ENCODE measurements around the gene ITFG2. TPM values are rescaled to one million over a fixed set of nuclear protein-coding genes. Genes with fewer than 3 reads are reported as not detected.

Gene ITFG2
- polyA plus RNA-seq, 1 donor (not counting 4 experiments of a cell fraction or from before 2014, with no cell fraction given), result 13.0 TPM

DNA sequence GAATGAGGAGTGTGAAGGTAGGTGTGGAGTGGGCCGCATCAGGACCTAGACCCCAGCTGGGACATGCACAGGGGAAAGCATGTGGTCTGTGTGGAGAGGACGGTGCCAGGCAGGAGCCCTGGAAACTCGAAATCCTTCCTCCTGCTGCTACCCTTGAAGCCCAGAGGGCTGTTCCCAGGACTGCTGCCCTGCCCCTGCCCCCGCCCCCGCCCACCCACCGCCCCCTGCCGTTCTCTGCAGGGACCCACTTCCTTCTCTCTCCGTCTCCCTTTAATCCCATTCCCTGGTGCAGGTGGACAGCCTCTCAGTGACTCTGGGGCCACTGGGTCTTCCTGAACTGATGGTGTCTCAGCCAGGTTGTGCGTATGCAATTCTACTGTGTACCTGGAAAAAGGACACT lies 8.0 kb downstream of the ITFG2 start:
- H3K4me3 ChIP-seq (ENCODE audit: control insufficient read depth in 2 of 3, extremely low read depth in 1 of 3, insufficient read depth in 2 of 3, low read depth in 1 of 3, low read length in 3 of 3), result no peak overlapping the region
- no peaks in the 10 kb centered on the region for H3K4me1 ChIP-seq (ENCODE audit: control insufficient read depth, extremely low read depth, insufficient read depth, low read length)
- H3K4me2 ChIP-seq (ENCODE audit: control insufficient read depth, extremely low read depth, insufficient read depth, low read depth, low read length), result no peak overlapping the region
- H3K9ac ChIP-seq (ENCODE audit: control insufficient read depth, extremely low read depth, insufficient read depth, low read length), result no peak overlapping the region
- H3K36me3 ChIP-seq (ENCODE audit: control insufficient read depth in 2 of 2, extremely low read depth in 1 of 2, insufficient read depth in 2 of 2, low read length in 2 of 2), result peaks cover 38 to 40% of the 10 kb centered on the region in 2 experiments
- no peaks in the 10 kb centered on the region for H3K9me1 ChIP-seq (ENCODE audit: control insufficient read depth, extremely low read depth, insufficient read depth, low read length)
- DNase-seq (ENCODE audit: low read depth, low spot score), result no peak
- no peak for FAIRE-seq
- no peak for TF ChIP-seq EZH2 (IDR thresholded peaks at IDR 0.05; ENCODE audit: low read length)
- TF ChIP-seq, protein P1, sequence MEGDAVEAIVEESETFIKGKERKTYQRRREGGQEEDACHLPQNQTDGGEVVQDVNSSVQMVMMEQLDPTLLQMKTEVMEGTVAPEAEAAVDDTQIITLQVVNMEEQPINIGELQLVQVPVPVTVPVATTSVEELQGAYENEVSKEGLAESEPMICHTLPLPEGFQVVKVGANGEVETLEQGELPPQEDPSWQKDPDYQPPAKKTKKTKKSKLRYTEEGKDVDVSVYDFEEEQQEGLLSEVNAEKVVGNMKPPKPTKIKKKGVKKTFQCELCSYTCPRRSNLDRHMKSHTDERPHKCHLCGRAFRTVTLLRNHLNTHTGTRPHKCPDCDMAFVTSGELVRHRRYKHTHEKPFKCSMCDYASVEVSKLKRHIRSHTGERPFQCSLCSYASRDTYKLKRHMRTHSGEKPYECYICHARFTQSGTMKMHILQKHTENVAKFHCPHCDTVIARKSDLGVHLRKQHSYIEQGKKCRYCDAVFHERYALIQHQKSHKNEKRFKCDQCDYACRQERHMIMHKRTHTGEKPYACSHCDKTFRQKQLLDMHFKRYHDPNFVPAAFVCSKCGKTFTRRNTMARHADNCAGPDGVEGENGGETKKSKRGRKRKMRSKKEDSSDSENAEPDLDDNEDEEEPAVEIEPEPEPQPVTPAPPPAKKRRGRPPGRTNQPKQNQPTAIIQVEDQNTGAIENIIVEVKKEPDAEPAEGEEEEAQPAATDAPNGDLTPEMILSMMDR (optimal IDR thresholded peaks at IDR 0.05 in 1 of 3, IDR thresholded peaks at IDR 0.05 in 1 of 3, conservative IDR thresholded peaks at IDR 0.05 in 1 of 3; ENCODE audit: extremely low read depth in 1 of 3, insufficient read depth in 2 of 3, low read length in 3 of 3), result no peak
- dilution Hi-C loops (cut with MboI; ENCODE audit: extremely low pct_ligation_motif_present, low sequenced_read_pairs), result no loop called here
- no peaks in the 10 kb centered on the region for H3K27me3 ChIP-seq (ENCODE audit: control insufficient read depth, extremely low read depth, insufficient read depth, low read length)
- H3K9me3 ChIP-seq (ENCODE audit: control insufficient read depth, low read depth, low read length), result no peaks in the 10 kb centered on the region
- peaks cover 1% of the 10 kb centered on the region for H3K79me2 ChIP-seq (ENCODE audit: control insufficient read depth, insufficient read depth, low read length)
- no peak overlapping the region for H3K27ac ChIP-seq (ENCODE audit: control insufficient read depth, insufficient read depth, low read length)
- no peak overlapping the region for H2AFZ ChIP-seq (ENCODE audit: control insufficient read depth, low read length)
- H4K20me1 ChIP-seq (ENCODE audit: control insufficient read depth, extremely low read depth, insufficient read depth, low read length), result no peaks in the 10 kb centered on the region

DNA sequence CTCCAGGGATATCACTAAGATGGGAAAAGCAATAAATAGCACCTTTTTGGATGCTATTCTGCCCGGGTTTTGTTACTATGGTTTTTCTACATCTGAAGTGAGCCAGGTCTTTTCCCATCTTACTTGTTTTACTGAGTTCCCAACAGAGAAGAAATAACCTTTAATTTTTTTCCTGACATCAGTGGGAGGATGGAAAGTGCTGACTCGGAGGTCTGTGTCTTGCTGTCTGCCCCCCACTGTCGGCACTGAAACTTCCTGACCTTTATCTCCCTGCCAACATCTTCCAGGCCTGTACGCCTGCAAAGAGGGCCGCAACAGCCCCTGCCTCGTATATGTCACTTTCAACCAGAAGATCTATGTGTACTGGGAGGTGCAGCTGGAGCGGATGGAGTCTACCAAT lies 11.0 kb downstream of the ITFG2 start:
- no peak overlapping the region for H2AFZ ChIP-seq (ENCODE audit: control insufficient read depth, low read length)
- no peaks in the 10 kb centered on the region for H3K79me2 ChIP-seq (ENCODE audit: control insufficient read depth, insufficient read depth, low read length)
- FAIRE-seq (no peak), DNase-seq (ENCODE audit: low read depth, low spot score) (no peak)
- no peaks in the 10 kb centered on the region for H3K27me3 ChIP-seq (ENCODE audit: control insufficient read depth, extremely low read depth, insufficient read depth, low read length)
- no peak overlapping the region for H3K4me3 ChIP-seq (ENCODE audit: control insufficient read depth in 2 of 3, extremely low read depth in 1 of 3, insufficient read depth in 2 of 3, low read depth in 1 of 3, low read length in 3 of 3)
- H3K27ac ChIP-seq (ENCODE audit: control insufficient read depth, insufficient read depth, low read length), result no peak overlapping the region
- H3K4me2 ChIP-seq (ENCODE audit: control insufficient read depth, extremely low read depth, insufficient read depth, low read depth, low read length), result no peak overlapping the region
- no peaks in the 10 kb centered on the region for H4K20me1 ChIP-seq (ENCODE audit: control insufficient read depth, extremely low read depth, insufficient read depth, low read length)
- TF ChIP-seq, protein P1 (optimal IDR thresholded peaks at IDR 0.05 in 1 of 3, IDR thresholded peaks at IDR 0.05 in 1 of 3, conservative IDR thresholded peaks at IDR 0.05 in 1 of 3; ENCODE audit: extremely low read depth in 1 of 3, insufficient read depth in 2 of 3, low read length in 3 of 3), result no peak
- TF ChIP-seq EZH2 (IDR thresholded peaks at IDR 0.05; ENCODE audit: low read length), result no peak
- dilution Hi-C loops (cut with MboI; ENCODE audit: extremely low pct_ligation_motif_present, low sequenced_read_pairs), result no loop called here
- no peak overlapping the region for H3K9ac ChIP-seq (ENCODE audit: control insufficient read depth, extremely low read depth, insufficient read depth, low read length)
- no peaks in the 10 kb centered on the region for H3K4me1 ChIP-seq (ENCODE audit: control insufficient read depth, extremely low read depth, insufficient read depth, low read length)
- H3K36me3 ChIP-seq (ENCODE audit: control insufficient read depth in 2 of 2, extremely low read depth in 1 of 2, insufficient read depth in 2 of 2, low read length in 2 of 2), result peaks cover 35 to 45% of the 10 kb centered on the region in 2 experiments
- H3K9me3 ChIP-seq (ENCODE audit: control insufficient read depth, low read depth, low read length), result no peaks in the 10 kb centered on the region
- H3K9me1 ChIP-seq (ENCODE audit: control insufficient read depth, extremely low read depth, insufficient read depth, low read length), result no peaks in the 10 kb centered on the region
